Lower leg skin (tissue), 3 donors: ENCODE data around the gene NTPCR.

Source experiments
- POLR2A ChIP-seq, 2 donors: fragments of 450-650 bp; IDR thresholded peaks; one replicate each; pipeline ENCODE4 v1.6.1; 2016 to 2017; ENCODE audit warnings: antibody characterized with exemption in 2 of 2, mild to moderate bottlenecking in 1 of 2, moderate library complexity in 1 of 2
- TF ChIP-seq, protein P1 (sequence below), 3 donors: fragments of 450-650 bp; IDR thresholded peaks; one replicate each; pipeline ENCODE4 v1.5.1; 2016; ENCODE audit warnings: antibody characterized with exemption in 3 of 3, mild to moderate bottlenecking in 3 of 3, moderate library complexity in 2 of 3

DNA sequence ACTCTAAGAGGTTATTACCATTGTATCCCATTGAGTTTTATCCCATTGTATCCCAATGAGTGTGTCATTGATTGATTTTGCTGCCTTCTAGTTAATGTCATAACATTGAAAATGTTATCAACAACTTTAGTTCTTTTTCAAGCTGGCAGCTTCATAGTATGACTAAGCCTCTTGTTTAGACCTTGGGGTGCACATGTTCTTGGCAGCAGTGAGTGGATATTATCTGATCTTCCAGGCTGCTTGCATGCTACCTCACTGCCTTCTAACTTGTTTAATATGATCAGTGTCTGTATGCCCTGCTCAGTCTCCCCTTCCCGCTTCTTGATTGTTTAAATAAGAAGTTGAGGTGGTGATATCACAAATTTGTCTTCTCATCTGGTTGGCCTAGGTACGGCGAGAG lies 24.6 kb downstream of the NTPCR start:
- TF ChIP-seq, protein P1, sequence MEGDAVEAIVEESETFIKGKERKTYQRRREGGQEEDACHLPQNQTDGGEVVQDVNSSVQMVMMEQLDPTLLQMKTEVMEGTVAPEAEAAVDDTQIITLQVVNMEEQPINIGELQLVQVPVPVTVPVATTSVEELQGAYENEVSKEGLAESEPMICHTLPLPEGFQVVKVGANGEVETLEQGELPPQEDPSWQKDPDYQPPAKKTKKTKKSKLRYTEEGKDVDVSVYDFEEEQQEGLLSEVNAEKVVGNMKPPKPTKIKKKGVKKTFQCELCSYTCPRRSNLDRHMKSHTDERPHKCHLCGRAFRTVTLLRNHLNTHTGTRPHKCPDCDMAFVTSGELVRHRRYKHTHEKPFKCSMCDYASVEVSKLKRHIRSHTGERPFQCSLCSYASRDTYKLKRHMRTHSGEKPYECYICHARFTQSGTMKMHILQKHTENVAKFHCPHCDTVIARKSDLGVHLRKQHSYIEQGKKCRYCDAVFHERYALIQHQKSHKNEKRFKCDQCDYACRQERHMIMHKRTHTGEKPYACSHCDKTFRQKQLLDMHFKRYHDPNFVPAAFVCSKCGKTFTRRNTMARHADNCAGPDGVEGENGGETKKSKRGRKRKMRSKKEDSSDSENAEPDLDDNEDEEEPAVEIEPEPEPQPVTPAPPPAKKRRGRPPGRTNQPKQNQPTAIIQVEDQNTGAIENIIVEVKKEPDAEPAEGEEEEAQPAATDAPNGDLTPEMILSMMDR (IDR thresholded peaks at IDR 0.05), result no peak
- no peak for TF ChIP-seq POLR2A (IDR thresholded peaks at IDR 0.05)
